ENCODE data around the gene ASB1.

The ASB1 gene

GRCh38 chr2:238467062-238467461 lies 40.3 kb downstream of the ASB1 start:
- no peak for DNase-seq (ENCODE audit: low spot score)

GRCh38 chr2:238467792-238468191 lies 41.1 kb downstream of the ASB1 start:
- no peak for DNase-seq (ENCODE audit: low spot score)

DNA sequence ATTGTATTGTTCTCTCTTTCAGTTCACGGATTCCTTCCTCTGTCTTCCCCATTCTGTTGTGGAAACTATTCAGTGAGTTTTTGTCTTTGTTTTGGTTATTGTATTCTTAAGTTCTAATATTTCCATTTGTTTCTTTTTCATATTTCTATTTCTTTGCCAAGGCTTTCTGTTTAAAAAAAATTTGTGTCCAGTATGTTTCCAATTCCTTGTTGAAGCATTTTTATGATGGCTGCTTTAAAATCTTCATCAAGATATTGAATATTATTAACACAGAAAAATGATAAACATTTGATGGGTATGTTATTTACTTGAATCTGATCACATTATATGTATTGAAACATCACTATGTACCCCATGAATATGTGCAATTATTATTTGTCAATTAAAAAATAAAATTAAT lies 42.4 kb downstream of the ASB1 start:
- no peak for DNase-seq (ENCODE audit: low spot score)

GRCh38 chr2:238473014-238473413 lies 46.3 kb downstream of the ASB1 start:
- DNase-seq (ENCODE audit: low spot score), result no peak

DNA sequence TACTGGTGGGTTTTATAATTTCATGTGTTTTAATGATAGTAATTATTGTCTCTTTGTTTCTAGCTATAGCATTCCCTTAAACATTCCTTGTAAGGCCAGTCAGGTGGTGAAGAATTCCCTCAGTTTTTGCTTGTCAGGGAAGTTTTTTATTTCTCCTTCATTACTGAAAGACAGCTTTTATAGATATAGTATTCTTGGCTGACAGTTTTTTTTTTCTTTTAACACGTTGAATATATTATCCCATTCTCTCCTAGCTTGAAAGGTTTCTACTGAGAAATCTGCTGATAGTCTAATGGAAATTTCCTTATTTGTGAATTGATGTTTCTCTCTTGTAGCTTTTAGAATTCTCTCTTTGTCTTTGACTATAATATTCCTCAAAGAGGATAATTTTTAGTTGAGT lies 46.8 kb downstream of the ASB1 start:
- no peak for DNase-seq (ENCODE audit: low spot score)

GRCh38 chr2:238475034-238475433 lies 48.3 kb downstream of the ASB1 start:
- DNase-seq (ENCODE audit: low spot score), result no peak

GRCh38 chr2:238475566-238475965 lies 48.8 kb downstream of the ASB1 start:
- no peak for DNase-seq (ENCODE audit: low spot score)

GRCh38 chr2:238476258-238476657 lies 49.5 kb downstream of the ASB1 start:
- no peak for DNase-seq (ENCODE audit: low spot score)

- no peak for DNase-seq (ENCODE audit: low spot score)
Observed at GRCh38 chr2:238478216-238478615, 51.5 kb downstream of the ASB1 start.

- no peak for DNase-seq (ENCODE audit: low spot score)
Observed at GRCh38 chr2:238479847-238480246, 53.1 kb downstream of the ASB1 start.

DNA sequence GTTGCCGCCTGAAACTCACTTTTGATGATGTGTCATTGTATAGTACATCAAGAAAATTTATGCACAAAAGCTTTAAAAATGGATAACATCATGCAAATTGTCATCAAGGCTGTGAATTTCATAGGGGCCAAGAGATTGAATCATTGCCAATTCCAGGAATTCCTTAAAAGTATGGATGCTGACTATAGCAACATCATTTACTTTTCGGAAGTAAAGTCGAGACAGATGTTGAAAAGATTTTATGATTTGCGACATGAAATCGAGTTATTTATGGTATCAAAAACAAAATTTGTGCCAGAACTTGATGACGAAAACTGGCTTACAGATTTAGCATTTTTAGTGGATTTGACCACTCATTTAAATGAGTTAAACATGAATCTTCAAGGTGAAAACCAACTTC lies 56.3 kb downstream of the ASB1 start:
- no peak for DNase-seq (ENCODE audit: low spot score)

DNA sequence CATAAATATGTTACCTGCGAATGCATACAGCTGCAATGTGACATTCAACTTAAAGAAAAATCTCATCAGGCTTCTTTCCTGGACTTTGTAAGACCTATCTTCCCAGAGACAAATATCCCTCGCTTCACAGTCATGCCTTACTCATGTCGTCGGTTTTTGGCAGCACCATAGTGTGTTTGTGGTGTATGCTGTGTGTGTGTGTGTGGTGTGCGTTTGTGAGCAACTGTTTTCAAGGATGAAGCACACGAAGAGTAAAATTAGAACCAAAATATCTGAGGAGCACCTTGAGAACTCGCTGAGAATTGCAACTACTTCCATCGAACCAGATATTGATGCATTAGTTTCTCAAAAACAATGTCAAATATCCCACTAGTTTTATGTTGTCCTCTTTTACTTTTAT lies 56.9 kb downstream of the ASB1 start:
- DNase-seq (ENCODE audit: low spot score), result no peak

DNA sequence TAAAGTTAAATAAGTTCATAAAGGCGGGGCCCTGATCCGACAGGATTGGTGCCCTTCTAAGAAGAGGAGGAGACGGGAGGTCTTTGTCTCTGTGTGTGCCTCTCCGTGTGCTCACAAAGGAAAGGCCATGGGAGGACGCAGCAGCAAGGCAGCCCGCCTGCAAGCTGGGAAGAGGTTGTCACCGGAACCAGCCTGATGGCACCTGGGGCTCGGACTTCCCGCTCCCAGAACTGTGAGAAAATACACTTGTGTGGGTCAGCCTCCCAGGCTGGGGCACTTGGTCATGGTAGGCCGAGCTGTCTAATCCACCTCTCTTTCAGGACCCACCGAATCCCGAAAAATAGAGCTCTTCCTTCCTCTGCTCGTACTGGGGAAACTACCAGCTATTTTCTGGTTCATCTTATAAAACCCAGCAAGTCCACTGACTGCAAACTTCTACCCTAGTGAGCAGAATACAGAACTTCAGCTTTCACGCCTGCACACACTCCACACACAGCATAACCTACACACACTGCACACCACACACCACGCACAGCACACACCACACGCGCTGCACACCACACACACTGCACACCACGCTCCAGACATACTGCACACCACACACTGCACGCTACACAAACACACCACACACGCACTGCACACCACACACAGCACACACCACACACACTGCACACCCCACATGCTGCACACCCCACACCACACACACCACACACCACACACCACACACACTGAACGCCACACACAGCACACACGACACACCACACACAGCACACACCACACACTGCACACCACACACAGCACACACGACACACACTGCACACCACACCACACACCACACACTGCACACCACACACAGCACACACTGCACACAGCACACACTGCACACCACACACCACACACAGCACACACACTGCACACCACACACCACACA lies 58.1 kb downstream of the ASB1 start:
- DNase-seq (ENCODE audit: low spot score), result no peak

GRCh38 chr2:238486123-238486848 lies 59.6 kb downstream of the ASB1 start:
- DNase-seq (ENCODE audit: low spot score), result no peak

DNA sequence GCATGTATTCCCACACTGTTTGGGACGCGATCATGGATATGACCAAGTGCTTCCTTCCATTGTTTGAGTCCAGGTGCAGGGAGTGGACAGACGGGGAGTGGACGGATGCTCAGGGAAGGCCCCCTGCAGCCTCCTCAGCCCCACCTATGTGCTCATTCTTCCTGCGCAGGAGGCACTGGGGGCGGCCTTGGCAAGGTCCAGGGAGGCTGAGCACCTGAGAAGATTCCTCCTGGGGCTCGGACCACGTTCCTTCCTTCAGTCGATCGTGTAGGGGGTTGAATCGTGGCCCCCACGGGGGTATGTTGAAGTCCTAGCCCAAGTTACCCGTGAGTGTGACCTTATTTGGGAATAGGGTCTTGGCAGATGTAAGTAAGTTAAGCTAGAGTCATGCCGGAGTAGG lies 60.4 kb downstream of the ASB1 start:
- no peak for DNase-seq (ENCODE audit: low spot score)

- no peak for DNase-seq (ENCODE audit: low spot score)
Observed at GRCh38 chr2:238487652-238488346, 61.1 kb downstream of the ASB1 start.

- no peak for DNase-seq (ENCODE audit: low spot score)
Observed at GRCh38 chr2:238488347-238488826, 61.7 kb downstream of the ASB1 start.

GRCh38 chr2:238489431-238489830 lies 62.7 kb downstream of the ASB1 start:
- no peak for DNase-seq (ENCODE audit: low spot score)

DNA sequence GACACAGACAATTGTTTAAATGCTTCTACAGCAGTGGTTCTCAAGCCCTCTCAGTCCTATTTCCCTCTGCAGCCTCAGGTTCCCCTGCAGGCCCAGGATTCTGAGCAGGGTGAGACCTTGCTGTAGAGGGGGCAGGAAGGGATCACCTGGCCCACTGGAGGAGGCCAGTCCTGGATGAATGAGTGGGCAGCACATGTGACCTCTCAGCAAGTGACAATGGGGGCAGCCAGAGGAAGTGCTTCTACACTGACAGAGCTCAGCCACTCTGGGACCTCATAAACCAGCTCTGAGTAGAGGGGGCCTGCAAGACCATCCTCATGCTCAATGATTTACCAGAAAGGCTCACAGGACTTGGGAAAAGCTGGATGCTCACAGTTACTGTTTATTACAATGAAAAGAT lies 63.2 kb downstream of the ASB1 start:
- DNase-seq (ENCODE audit: low spot score), result no peak

DNA sequence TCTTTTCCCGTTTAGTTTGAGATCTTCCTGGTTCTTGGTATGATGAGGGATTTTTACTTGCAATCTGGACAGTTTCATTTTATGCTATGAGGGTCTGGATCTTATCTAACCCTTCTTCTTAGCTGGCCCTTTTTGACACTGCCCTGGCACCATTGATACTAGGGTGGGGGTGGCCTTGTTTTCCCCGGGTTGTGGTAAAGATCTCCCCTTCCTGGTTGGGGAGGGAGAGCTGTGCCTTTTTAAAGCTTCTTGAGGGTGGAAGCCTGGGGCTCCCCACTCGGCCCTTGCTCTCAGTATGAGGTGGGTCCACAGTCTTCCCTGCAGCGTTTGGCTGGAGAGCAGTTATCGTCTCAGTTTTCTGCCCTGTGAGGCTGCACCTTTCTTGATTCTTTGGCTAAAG lies 66.1 kb downstream of the ASB1 start:
- DNase-seq (ENCODE audit: low spot score), result no peak

DNA sequence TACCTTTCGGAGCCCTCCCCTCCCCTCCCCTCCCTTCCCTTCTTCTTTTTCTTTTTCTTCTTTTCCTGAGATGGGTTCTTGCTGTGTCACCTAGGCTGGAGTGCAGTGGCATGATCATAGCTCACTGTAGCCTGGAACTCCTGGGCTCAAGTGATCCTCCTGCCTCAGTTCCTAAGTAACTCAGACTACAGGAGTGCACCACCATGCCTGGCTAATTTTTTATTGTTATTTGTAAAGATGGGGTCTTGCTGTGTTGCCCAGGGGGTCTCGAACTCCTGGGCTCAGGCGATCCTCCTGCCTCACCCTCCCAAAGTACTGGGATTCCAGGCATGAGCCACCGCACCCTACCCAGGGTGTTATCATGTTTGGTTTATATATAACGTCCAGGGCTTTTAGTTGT lies 66.7 kb downstream of the ASB1 start:
- DNase-seq (ENCODE audit: low spot score), result no peak

- DNase-seq (ENCODE audit: low spot score), result no peak
Observed at GRCh38 chr2:238493880-238494572, 67.3 kb downstream of the ASB1 start.
